HEK293 (cell line): ENCODE data around the gene ICAM3.

Source experiments
- BCL11A ChIP-seq: fragments of 450-650 bp; formaldehyde crosslinking; IDR thresholded peaks from 2 replicates; pipeline ENCODE4 v1.5.1; 2016; ENCODE audit warnings: low read depth, missing biosample characterization, missing genetic modification characterization
- FEZF1 ChIP-seq: fragments of 450-650 bp; formaldehyde crosslinking; IDR thresholded peaks from 2 replicates; pipeline ENCODE4 v1.5.1; 2016; ENCODE audit warnings: missing biosample characterization, missing genetic modification characterization
- KLF17 ChIP-seq: fragments of 450-650 bp; formaldehyde crosslinking; IDR thresholded peaks from 2 replicates; pipeline ENCODE4 v1.5.1; 2016; ENCODE audit warnings: missing biosample characterization, missing genetic modification characterization
- RBAK ChIP-seq: fragments of 450-650 bp; formaldehyde crosslinking; IDR thresholded peaks from 2 replicates; pipeline ENCODE4 v1.5.1; 2016; ENCODE audit warnings: missing biosample characterization, missing genetic modification characterization
- SALL2 ChIP-seq: fragments of 450-650 bp; formaldehyde crosslinking; IDR thresholded peaks from 2 replicates; pipeline ENCODE4 v1.5.0; 2017; ENCODE audit warnings: missing biosample characterization, mild to moderate bottlenecking, missing genetic modification characterization, borderline replicate concordance
- SP2 ChIP-seq: fragments of 450-650 bp; formaldehyde crosslinking; IDR thresholded peaks from 2 replicates; pipeline ENCODE4 v1.5.1; 2016; ENCODE audit warnings: missing biosample characterization, missing genetic modification characterization
- SP3 ChIP-seq: fragments of 450-650 bp; formaldehyde crosslinking; IDR thresholded peaks from 2 replicates; pipeline ENCODE4 v1.5.1; 2016; ENCODE audit warnings: missing biosample characterization, missing genetic modification characterization
- ZBTB1 ChIP-seq: fragments of 450-650 bp; formaldehyde crosslinking; IDR thresholded peaks from 2 replicates; pipeline ENCODE4 v1.5.1; 2016; ENCODE audit warnings: missing biosample characterization, missing genetic modification characterization
- ZBTB10 ChIP-seq: fragments of 450-650 bp; formaldehyde crosslinking; IDR thresholded peaks from 2 replicates; pipeline ENCODE4 v1.5.1; 2016; ENCODE audit warnings: missing biosample characterization, missing genetic modification characterization
- ZBTB11 ChIP-seq: fragments of 450-650 bp; formaldehyde crosslinking; conservative IDR thresholded peaks from 2 replicates; pipeline ENCODE4 v1.5.1; 2016; ENCODE audit warnings: low read depth, missing biosample characterization, missing genetic modification characterization
- ZFHX2 ChIP-seq: fragments of 450-650 bp; formaldehyde crosslinking; conservative IDR thresholded peaks from 2 replicates; pipeline ENCODE4 v1.5.1; 2016; ENCODE audit warnings: missing biosample characterization, missing genetic modification characterization
- ZFP69B ChIP-seq: fragments of 450-650 bp; formaldehyde crosslinking; IDR thresholded peaks from 2 replicates; pipeline ENCODE4 v1.5.1; 2016; ENCODE audit warnings: missing biosample characterization, missing genetic modification characterization
- ZNF133 ChIP-seq: fragments of 450-650 bp; formaldehyde crosslinking; IDR thresholded peaks from 2 replicates; pipeline ENCODE4 v1.5.1; 2016; ENCODE audit warnings: missing biosample characterization, missing genetic modification characterization
- ZNF140 ChIP-seq: fragments of 450-650 bp; formaldehyde crosslinking; IDR thresholded peaks from 2 replicates; pipeline ENCODE4 v1.5.1; 2016; ENCODE audit warnings: missing biosample characterization, missing genetic modification characterization
- ZNF155 ChIP-seq: fragments of 450-650 bp; formaldehyde crosslinking; IDR thresholded peaks from 2 replicates; pipeline ENCODE4 v1.5.1; 2016; ENCODE audit warnings: missing biosample characterization, missing genetic modification characterization
- ZNF174 ChIP-seq: fragments of 450-650 bp; formaldehyde crosslinking; IDR thresholded peaks from 2 replicates; pipeline ENCODE4 v1.5.0; 2017; ENCODE audit warnings: missing biosample characterization, mild to moderate bottlenecking, missing genetic modification characterization
- ZNF19 ChIP-seq: fragments of 450-650 bp; formaldehyde crosslinking; IDR thresholded peaks from 2 replicates; pipeline ENCODE4; 2016; ENCODE audit warnings: missing biosample characterization, missing genetic modification characterization, low read depth
- ZNF239 ChIP-seq: fragments of 450-650 bp; formaldehyde crosslinking; IDR thresholded peaks from 2 replicates; pipeline ENCODE4 v1.5.1; 2016; ENCODE audit warnings: missing biosample characterization, missing genetic modification characterization
- ZNF311 ChIP-seq: fragments of 450-650 bp; formaldehyde crosslinking; IDR thresholded peaks from 2 replicates; pipeline ENCODE4 v1.5.1; 2017; ENCODE audit warnings: missing biosample characterization, missing genetic modification characterization, borderline replicate concordance
- ZNF324 ChIP-seq: fragments of 450-650 bp; formaldehyde crosslinking; IDR thresholded peaks from 2 replicates; pipeline ENCODE4 v1.5.1; 2016; ENCODE audit warnings: missing biosample characterization, missing genetic modification characterization
- ZNF354C ChIP-seq: fragments of 450-650 bp; formaldehyde crosslinking; IDR thresholded peaks from 2 replicates; pipeline ENCODE4 v1.5.1; 2016; ENCODE audit warnings: missing biosample characterization, missing genetic modification characterization, low read depth, borderline replicate concordance
- ZNF366 ChIP-seq: fragments of 450-650 bp; formaldehyde crosslinking; conservative IDR thresholded peaks from 2 replicates; pipeline ENCODE4 v1.5.1; 2016; ENCODE audit warnings: missing biosample characterization, missing genetic modification characterization
- ZNF433 ChIP-seq: fragments of 450-650 bp; formaldehyde crosslinking; IDR thresholded peaks from 2 replicates; pipeline ENCODE4 v1.5.1; 2016; ENCODE audit warnings: missing biosample characterization, missing genetic modification characterization, low read depth
- ZNF518A ChIP-seq: fragments of 450-650 bp; formaldehyde crosslinking; conservative IDR thresholded peaks from 2 replicates; pipeline ENCODE4 v1.5.1; 2016; ENCODE audit warnings: low read depth, missing biosample characterization, missing genetic modification characterization
- ZNF660 ChIP-seq: fragments of 450-650 bp; IDR thresholded peaks from 2 replicates; pipeline ENCODE4 v1.5.1; 2018; ENCODE audit warnings: missing biosample characterization, mild to moderate bottlenecking, missing genetic modification characterization
- ZSCAN30 ChIP-seq: fragments of 450-650 bp; IDR thresholded peaks from 2 replicates; pipeline ENCODE4 v1.5.1; 2018; ENCODE audit warnings: missing biosample characterization, mild to moderate bottlenecking, missing genetic modification characterization, moderate library complexity
- ZSCAN5A ChIP-seq: fragments of 450-650 bp; formaldehyde crosslinking; IDR thresholded peaks from 2 replicates; pipeline ENCODE4 v1.5.1; 2016; ENCODE audit warnings: missing biosample characterization, missing genetic modification characterization

The ICAM3 gene

GRCh38 chr19:10334588-10335351 is 4.7 kb downstream of the ICAM3 start (continued):
- TF ChIP-seq SP3 (peak; percentile 97), SP2 (tag by site-specific recombination) (peak; percentile 97), ZNF660 (no peak), ZNF239 (tag by site-specific recombination) (no peak), ZNF518A (tag by site-specific recombination) (no peak), FEZF1 (no peak), ZSCAN30 (tag by site-specific recombination) (no peak), ZNF311 (tag by site-specific recombination) (no peak), ZNF133 (tag by site-specific recombination) (no peak), ZNF354C (no peak), BCL11A (tag by site-specific recombination) (peak; percentile 10; the same call in 1 of the 2 replicates), ZNF324 (tag by site-specific recombination) (no peak; the same call in 1 of the 2 replicates), ZNF19 (tag by site-specific recombination) (no peak), ZNF174 (tag by site-specific recombination) (no peak), ZBTB11 (no peak), ZSCAN5A (tag by site-specific recombination) (no peak), ZFHX2 (tag by site-specific recombination) (peak; percentile 89), ZNF140 (tag by site-specific recombination) (no peak), ZNF366 (tag by site-specific recombination) (no peak), ZFP69B (no peak), ZNF155 (no peak), ZBTB10 (tag by site-specific recombination) (no peak), KLF17 (tag by site-specific recombination) (0 out of 2 replicates have a peak, but pooled peaks have one; percentile 16), RBAK (tag by site-specific recombination) (no peak), ZNF433 (no peak), ZBTB1 (tag by site-specific recombination) (no peak), SALL2 (tag by site-specific recombination) (no peak)
